ENCODE results near the gene STK17A. TPM values are rescaled to one million over a fixed set of nuclear protein-coding genes. Genes with fewer than 3 reads are reported as not detected.
"Not testable (repeated sequence)": the region's sequence is repeated elsewhere in the genome, so short reads cannot be mapped to it uniquely, and the experiment has no call there.

Gene STK17A
- total RNA-seq, 1 experiment from 2014 or later = 21.3 TPM

DNA sequence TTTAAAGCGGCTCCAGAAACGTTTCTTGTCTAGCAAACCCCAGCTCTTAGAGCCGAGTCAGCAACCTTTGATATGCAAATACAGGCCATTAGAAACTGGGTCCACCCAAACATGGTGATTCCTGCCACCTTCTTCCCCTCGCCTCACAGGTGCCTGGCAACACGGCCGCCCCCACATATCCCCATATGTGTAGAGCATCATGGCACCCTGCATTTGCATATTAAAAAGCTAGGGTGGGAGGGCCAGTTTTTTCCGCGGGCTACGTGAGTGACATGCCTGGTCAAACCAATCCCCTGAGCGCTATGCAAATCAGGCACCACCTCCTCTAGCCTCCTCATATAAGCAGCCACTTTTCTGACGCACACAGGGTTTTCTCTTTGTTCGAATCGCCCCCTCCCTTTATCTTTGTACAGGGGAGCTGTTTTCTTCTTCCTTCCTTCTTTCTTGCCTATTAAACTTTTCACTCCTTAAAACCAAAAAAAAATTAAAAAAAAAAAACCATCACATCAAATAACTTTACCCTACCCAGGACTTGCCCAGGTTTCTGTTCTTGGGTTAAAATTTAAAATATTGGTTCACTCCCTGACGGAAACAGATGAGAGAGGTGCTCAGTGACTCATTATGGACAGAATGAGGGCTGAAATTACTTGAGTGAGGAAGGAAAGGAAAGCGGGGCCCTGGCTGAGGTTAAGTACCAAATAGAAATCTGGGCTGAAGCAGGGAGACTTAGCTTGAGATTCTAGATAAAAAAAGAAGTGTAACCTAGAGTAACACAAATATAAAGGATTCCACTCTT is 86.6 kb downstream of the STK17A start:
- H3K36me3 ChIP-seq (ENCODE audit: control insufficient read depth, insufficient read depth, low read length) = no peaks in the 10 kb centered on the region
- H3K9me3 ChIP-seq (ENCODE audit: control insufficient read depth, insufficient read depth, low read depth, low read length) = peaks cover 11% of the 10 kb centered on the region; the same call in 1 of the 2 replicates
- TF ChIP-seq, protein P1, sequence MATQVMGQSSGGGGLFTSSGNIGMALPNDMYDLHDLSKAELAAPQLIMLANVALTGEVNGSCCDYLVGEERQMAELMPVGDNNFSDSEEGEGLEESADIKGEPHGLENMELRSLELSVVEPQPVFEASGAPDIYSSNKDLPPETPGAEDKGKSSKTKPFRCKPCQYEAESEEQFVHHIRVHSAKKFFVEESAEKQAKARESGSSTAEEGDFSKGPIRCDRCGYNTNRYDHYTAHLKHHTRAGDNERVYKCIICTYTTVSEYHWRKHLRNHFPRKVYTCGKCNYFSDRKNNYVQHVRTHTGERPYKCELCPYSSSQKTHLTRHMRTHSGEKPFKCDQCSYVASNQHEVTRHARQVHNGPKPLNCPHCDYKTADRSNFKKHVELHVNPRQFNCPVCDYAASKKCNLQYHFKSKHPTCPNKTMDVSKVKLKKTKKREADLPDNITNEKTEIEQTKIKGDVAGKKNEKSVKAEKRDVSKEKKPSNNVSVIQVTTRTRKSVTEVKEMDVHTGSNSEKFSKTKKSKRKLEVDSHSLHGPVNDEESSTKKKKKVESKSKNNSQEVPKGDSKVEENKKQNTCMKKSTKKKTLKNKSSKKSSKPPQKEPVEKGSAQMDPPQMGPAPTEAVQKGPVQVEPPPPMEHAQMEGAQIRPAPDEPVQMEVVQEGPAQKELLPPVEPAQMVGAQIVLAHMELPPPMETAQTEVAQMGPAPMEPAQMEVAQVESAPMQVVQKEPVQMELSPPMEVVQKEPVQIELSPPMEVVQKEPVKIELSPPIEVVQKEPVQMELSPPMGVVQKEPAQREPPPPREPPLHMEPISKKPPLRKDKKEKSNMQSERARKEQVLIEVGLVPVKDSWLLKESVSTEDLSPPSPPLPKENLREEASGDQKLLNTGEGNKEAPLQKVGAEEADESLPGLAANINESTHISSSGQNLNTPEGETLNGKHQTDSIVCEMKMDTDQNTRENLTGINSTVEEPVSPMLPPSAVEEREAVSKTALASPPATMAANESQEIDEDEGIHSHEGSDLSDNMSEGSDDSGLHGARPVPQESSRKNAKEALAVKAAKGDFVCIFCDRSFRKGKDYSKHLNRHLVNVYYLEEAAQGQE (IDR thresholded peaks at IDR 0.05; ENCODE audit: insufficient read depth in 1 of 2, low read depth in 2 of 2, low read length in 1 of 2) = no peak
- TF ChIP-seq TCF7L2 (IDR thresholded peaks at IDR 0.05; ENCODE audit: low read depth, low read length) (no peak), SIN3A (IDR thresholded peaks at IDR 0.05; ENCODE audit: borderline replicate concordance, insufficient read depth, low read depth, low read length) (no peak)
- TF ChIP-seq, protein P2, sequence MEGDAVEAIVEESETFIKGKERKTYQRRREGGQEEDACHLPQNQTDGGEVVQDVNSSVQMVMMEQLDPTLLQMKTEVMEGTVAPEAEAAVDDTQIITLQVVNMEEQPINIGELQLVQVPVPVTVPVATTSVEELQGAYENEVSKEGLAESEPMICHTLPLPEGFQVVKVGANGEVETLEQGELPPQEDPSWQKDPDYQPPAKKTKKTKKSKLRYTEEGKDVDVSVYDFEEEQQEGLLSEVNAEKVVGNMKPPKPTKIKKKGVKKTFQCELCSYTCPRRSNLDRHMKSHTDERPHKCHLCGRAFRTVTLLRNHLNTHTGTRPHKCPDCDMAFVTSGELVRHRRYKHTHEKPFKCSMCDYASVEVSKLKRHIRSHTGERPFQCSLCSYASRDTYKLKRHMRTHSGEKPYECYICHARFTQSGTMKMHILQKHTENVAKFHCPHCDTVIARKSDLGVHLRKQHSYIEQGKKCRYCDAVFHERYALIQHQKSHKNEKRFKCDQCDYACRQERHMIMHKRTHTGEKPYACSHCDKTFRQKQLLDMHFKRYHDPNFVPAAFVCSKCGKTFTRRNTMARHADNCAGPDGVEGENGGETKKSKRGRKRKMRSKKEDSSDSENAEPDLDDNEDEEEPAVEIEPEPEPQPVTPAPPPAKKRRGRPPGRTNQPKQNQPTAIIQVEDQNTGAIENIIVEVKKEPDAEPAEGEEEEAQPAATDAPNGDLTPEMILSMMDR (IDR thresholded peaks at IDR 0.05) = no peak
- no TSS peak for BruUV-seq (replicated peaks)
- ATAC-seq = no peak
- no peak overlapping the region for H3K27ac ChIP-seq (ENCODE audit: low read length)
- in situ Hi-C loops (cut with HindIII; ENCODE audit: low pct_unique_long_range_greater_than_20kb, low sequenced_read_pairs) (no loop called here), intact Hi-C loops (cut with micrococcal nuclease; ENCODE audit: unreplicated experiment) (no loop called here)
- ChIA-PET POLR2A (no interaction called here), CTCF (interaction anchor here (0.6 to 0.7 kb wide), 2 partner anchors 29 to 31 kb away, joined by 3 read pairs; no protein-coding TSS in a partner anchor)
- H3K4me1 ChIP-seq (ENCODE audit: control insufficient read depth, insufficient read depth, low read length) = no peaks in the 10 kb centered on the region
- no peak overlapping the region for H3K4me3 ChIP-seq (ENCODE audit: low read depth in 2 of 2, low read length in 2 of 2)
- DNase-seq (ENCODE audit: low read depth, low spot score) = no peak
- H3K27me3 ChIP-seq (ENCODE audit: control insufficient read depth, insufficient read depth, low read length) = no peaks in the 10 kb centered on the region

DNA sequence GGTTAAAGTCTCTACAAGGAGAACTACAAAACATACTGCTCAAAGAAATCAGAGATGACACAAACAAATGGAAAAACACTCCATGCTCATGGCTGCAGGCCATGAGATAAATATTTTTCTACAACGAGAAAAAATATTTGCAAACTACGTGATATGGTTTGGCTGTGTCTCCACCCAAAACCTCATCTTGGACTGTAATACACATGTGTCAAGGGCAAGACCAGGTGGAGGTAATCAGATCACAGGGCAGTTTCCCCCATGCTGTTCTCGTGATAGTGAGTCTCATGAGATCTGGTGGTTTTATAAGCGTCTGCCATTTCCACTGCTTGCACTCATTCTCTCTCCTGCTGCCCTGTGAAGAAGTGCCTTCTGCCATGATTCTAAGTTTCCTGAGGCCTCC is 88.6 kb downstream of the STK17A start:
- no peak overlapping the region for H3K27ac ChIP-seq (ENCODE audit: low read length)
- BruUV-seq (replicated peaks) = no TSS peak
- H3K27me3 ChIP-seq (ENCODE audit: control insufficient read depth, insufficient read depth, low read length) = no peaks in the 10 kb centered on the region
- intact Hi-C loops (cut with micrococcal nuclease; ENCODE audit: unreplicated experiment) = no loop called here
- no peaks in the 10 kb centered on the region for H3K4me1 ChIP-seq (ENCODE audit: control insufficient read depth, insufficient read depth, low read length)
- no peak for DNase-seq (ENCODE audit: low read depth, low spot score)
- TF ChIP-seq, protein P1 (IDR thresholded peaks at IDR 0.05; ENCODE audit: insufficient read depth in 1 of 2, low read depth in 2 of 2, low read length in 1 of 2) = no peak
- no peak for TF ChIP-seq TCF7L2 (IDR thresholded peaks at IDR 0.05; ENCODE audit: low read depth, low read length)
- TF ChIP-seq POLR2AphosphoS5 (IDR thresholded peaks at IDR 0.05; ENCODE audit: low read depth, low read length) = no peak
- TF ChIP-seq, protein P2 (IDR thresholded peaks at IDR 0.05) = no peak
- no peak for TF ChIP-seq SIN3A (IDR thresholded peaks at IDR 0.05; ENCODE audit: borderline replicate concordance, insufficient read depth, low read depth, low read length)
- CTCF ChIA-PET = no interaction called here
- no peak for ATAC-seq
- POLR2A ChIA-PET = no interaction called here
- no peaks in the 10 kb centered on the region for H3K36me3 ChIP-seq (ENCODE audit: control insufficient read depth, insufficient read depth, low read length)
- peaks cover 16% of the 10 kb centered on the region; the same call in 1 of the 2 replicates for H3K9me3 ChIP-seq (ENCODE audit: control insufficient read depth, insufficient read depth, low read depth, low read length)
- in situ Hi-C loops (cut with HindIII; ENCODE audit: low pct_unique_long_range_greater_than_20kb, low sequenced_read_pairs) = no loop called here
- no peak overlapping the region for H3K4me3 ChIP-seq (ENCODE audit: low read depth in 2 of 2, low read length in 2 of 2)

DNA sequence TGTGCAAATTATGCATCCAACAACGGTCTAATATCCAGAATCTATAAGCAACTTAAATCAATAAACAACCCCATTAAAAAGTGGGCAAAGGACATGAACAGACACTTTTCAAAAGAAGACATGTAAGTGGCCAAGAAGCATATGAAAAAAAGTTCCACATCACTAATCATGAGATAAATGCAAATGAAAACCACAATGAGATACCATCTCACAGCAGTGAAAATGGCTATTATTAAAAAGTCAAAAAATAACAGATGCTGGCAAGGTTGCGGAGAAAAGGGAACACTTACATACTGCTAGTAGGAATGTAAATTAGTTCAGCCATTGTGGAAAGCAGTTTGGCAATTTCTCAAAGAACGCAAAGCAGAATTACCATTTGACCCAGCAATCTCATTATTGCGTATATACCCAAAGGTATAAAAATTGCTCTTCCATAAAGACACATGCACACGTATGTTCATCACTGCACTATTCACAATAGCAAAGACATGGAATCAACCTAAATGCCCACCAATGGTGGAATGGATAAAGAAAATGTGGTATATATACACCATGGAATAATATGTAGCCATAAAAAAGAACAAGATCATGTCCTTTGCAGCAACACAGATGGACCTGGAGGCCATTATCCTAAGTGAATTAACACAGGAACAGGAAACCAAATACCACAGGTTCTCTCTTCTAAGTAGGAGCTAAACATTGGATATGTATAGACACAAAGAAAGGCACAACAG is 90.5 kb downstream of the STK17A start:
- H3K27me3 ChIP-seq (ENCODE audit: control insufficient read depth, insufficient read depth, low read length); H3K4me1 ChIP-seq (ENCODE audit: control insufficient read depth, insufficient read depth, low read length); H3K36me3 ChIP-seq (ENCODE audit: control insufficient read depth, insufficient read depth, low read length); CTCF ChIA-PET; H3K27ac ChIP-seq (ENCODE audit: low read length); BruUV-seq (replicated peaks); POLR2A ChIA-PET; in situ Hi-C loops (cut with HindIII; ENCODE audit: low pct_unique_long_range_greater_than_20kb, low sequenced_read_pairs); ATAC-seq; H3K4me3 ChIP-seq (ENCODE audit: low read depth in 2 of 2, low read length in 2 of 2); DNase-seq (ENCODE audit: low read depth, low spot score); intact Hi-C loops (cut with micrococcal nuclease; ENCODE audit: unreplicated experiment): not testable (repeated sequence)
- H3K9me3 ChIP-seq (ENCODE audit: control insufficient read depth, insufficient read depth, low read depth, low read length) = peaks cover 15% of the 10 kb centered on the region; the same call in 1 of the 2 replicates
